GM18858 (cell line): ENCODE results near the gene GYPE.
"Not testable (repeated sequence)": the region's sequence is repeated elsewhere in the genome, so short reads cannot be mapped to it uniquely, and the experiment has no call there.

Source experiments
- ATAC-seq: cut with Tn5 transposase; IDR thresholded peaks from one replicate; pipeline ENCODE4 v1.9.1; 2021; ENCODE audit not compliant: unreplicated experiment

GYPE gene

DNA sequence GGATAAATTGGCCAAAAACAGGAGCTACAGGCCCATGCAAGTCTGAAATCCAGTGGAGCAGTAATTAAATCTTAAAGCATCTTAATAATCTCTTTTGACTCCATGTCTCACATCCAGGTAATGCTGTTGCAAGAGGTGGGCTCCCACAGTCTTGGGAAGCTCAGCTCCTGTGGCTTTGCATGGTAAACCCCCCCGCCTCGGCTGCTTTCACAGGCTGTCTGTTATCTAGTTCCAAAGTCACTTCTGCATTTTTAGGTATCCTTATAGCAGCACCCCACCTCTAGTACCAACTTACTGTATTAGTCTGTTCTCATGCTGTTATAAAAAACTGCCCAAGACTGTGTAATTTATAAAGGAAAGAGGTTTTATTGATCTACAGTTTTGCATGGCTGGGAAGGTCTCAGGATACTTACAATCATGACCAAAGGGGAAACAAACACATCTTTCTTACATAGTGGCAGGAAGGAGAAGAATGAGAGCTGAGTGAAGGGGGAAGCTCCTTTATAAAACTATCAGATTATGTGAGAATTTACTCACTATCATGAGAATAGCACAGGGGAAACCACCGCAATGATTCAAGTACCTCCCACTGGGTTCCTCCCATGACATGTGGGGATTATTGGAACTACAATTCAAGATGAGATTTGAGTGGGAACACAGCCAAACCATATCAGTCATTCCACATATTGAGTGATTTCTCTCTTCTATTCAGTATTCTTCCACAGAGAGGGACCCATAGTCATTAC, 34.7 kb downstream of the GYPE start:
- ATAC-seq: not testable (repeated sequence)

DNA sequence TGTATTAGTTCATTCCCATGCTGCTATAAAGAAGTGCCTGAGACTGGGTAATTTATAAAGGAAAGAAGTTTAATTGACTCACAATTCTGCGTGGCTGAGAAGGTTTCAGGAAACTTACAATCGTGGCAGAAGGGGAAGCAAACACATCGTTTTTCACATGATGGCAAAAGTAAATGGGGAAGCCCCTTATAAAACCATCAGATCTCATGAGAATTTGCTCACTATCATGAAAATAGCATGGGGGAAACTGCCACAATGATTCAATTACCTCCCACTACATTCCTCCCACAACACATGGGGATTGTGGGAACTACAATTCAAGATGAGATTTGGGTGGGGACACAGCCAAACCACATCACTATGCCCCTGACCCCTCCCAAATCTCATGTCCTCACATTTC, 35.4 kb downstream of the GYPE start:
- not testable (repeated sequence) for ATAC-seq

DNA sequence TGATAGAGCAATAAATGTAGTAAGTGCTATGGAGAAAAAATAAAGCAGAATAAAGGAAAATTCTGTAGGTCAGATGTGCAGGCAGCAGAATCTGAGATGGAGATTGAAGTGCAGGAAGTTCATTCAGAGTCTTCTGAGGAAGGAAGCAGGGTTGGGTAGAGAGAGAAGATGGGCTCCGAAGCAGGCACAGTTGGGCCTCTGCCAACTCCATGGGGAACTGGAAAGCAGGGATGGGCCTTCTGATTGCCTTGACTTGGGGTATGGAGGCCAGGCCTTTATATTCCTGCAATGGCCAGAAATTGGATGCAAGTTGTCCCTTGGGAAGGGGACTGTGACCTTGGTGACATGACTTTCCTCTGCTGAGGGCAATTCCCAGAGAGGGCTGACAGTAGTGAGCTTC, 42.6 kb downstream of the GYPE start:
- ATAC-seq: not testable (repeated sequence)

DNA sequence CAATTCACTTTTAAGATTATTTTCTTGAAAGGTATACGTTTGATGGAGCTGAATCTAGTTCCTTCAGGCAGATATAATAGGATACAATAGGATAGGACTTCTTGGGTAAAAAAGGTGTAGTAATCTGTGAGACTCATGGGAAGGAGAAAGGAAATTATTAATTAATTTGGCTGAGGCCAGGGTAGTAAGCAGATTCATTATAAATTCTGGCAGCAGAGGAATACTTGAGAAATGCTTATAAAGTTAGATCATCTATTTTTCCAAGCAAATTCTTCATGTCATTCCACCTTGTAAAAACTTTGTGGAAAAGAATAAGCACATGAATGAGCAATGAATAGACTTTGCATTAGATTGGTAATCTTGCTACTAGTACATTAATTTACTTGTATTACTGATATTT, 46.9 kb downstream of the GYPE start:
- no peak for ATAC-seq

DNA sequence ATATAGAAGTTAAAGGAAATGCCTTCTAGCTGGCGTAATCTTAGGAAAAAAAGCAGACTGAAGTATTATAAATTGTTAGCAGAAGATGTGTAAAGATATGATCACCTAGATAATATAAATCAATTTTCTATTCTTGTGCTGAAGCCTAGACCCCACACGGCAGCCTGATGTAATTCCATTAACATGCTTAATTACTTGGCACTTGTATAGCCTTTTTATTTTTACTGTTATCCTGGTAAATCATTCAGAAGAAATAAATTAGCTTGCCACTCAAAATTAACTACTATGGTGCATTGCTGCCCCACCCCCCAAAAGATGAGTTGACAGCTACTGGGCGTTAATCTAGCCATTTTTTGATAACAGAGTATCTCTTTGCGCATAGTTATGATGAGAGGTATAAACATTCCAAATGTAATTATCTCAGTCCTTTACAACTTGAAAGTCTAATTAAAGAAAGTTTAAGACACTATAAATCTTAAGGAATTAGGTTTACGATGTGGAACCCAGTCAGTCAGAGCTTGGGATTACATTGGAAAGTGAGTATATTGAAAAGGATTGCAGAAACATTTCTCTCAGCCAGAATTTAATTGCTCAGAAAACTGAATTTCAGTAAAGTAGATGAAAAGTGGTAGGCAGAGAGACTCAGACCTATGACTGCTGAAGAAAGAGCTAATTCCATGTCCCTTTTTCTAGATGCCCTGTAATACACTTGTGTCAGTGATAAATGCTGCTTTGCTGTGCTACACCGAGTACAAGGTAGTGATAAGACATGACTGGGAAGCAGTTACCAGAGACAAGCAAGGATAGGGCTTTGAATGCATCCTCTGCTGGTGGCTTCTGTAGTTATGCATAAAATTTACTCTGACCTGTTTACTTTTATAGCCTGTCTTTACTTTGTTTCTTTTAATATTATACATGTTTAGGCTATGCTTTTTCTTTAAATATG, 47.7 kb downstream of the GYPE start:
- ATAC-seq: not testable (repeated sequence)

DNA sequence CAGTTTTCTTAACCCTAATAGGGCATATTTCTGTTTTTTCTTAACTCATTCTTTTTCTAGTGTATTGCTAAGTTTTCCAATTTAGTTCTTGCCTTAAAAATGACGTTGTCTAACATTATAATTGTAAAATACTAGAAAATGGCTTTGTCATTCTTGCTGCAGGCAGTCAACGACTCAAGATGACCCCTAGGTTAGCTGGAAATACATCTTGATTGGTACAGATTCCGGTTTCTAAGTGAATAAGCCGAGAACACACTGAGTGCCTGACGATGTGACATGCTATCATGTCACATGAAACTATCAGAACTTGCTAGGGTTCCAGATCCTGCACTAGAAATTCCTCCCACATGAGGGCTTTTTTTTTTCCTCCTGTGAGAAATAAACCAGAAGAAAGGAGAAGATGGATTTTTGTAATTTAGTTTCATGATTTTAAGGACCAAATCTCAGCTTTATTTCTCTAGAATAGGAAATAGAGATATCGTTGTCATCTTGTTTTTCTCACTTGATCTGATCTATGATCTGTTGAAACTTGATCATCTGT, 49.3 kb downstream of the GYPE start:
- ATAC-seq: not testable (repeated sequence)

DNA sequence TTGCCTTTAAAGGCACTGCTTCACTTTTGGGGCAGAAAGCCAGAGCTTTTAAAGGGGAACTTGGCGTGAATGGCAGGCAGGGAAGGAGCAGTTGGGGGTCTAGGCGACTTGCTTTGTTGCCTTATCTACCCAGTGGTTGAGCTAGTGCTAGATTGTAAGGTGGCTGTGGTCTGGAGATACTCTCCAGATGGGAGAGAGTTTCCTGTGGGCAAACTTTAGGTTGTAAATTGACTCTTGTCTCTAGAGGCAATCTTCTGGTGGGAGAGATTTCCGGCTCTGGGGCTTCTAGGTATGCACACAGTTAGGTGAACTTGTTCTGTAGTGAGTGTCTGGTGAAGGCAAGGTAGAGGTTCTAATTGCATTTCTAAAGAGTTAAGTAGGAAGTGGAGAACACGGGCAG, 50.7 kb downstream of the GYPE start:
- not testable (repeated sequence) for ATAC-seq

DNA sequence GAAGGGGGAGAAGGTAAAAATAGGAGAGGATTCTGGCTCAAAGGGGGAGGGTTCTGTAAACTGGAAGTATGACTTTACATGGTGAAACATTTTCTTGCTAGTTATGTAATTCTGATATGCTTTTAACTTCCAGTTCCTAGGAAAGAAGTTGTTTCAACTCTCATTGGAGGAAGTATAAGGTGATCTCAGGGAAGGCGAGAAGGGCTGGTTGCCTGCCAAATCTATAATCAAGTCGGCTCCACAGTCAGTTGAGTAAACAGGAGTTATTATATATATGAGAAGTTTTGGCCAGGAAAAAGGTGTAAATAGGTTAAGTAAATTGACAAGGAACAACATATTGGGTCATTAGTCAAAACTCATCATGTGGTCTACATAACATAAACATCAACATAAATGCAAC, 56.1 kb downstream of the GYPE start:
- not testable (repeated sequence) for ATAC-seq

DNA sequence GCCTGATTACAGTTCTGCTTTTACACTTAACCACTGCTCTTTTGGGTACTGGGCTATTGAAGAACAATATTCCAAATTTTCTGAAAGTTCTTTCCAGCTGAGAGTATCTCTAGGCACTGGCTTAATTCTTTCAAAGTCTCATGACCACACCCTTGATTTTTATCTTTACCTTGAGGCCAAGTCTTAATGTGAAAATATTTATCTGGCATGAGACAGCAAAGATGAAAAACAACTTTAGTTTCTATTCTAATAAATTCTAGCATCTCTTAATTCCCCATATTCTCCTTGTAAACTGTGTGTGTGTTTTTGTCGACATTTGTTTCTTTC, 61.9 kb downstream of the GYPE start:
- ATAC-seq: not testable (repeated sequence)

DNA sequence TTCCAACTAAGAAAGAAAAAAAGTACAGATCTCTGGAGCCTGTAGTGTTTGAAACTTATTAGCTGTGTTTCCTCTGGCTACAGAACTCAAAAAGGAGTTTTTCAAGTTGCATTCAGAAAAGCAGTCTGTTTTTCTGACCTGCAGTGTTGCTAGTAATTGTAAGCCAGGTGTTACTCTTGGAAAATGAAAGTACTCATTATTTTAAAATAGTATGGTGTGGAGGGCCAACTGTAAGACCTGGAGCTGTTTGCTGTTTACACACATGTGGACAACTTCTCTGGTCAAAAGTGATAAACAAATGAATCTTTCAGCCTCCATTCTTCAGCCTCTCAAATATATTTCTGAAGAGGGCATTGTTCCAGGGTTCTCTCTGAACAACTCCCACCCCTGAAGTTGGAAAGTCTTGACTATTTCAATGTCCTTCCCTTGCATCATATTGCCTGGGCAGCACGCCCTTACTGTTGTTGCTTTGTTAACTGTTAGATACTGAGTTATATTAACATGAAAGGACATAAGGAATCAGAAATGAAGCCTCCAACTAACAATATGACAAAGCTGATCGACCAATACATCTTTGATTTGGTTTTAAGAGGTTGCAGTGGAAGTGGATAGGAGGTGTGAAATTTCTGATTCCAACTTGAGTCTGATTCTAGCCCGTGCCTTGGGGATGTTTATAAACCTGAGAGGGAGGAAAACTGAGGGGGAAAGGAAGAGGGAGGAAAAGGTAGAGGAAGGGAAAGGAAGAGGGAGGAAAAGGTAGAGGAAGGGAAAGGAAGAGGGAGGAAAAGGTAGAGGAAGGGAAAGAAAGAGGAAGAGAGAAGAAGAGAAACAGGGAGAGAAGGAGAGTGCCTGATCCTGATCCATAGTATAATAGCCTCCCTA, 62.5 kb downstream of the GYPE start:
- not testable (repeated sequence) for ATAC-seq

DNA sequence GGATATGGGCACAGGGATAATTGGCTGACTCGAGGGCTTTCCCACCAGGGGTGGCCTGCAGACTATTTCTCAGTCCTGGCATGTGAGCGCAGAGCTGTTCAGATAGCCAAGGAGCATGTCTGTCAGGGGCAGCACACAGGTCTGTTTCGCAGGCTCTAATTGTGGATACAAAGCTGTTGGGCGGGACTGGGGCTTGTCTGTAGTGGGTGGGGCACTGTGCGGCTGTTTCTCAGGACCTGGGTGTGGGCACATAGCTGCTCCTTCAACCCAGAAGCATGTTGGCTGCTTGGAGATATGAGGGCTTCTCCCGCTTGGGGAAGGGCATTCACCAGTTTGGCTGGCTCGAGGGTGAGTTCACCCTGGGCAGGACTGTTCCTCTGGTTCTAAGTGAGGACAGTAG, 65.9 kb downstream of the GYPE start:
- ATAC-seq: not testable (repeated sequence)

DNA sequence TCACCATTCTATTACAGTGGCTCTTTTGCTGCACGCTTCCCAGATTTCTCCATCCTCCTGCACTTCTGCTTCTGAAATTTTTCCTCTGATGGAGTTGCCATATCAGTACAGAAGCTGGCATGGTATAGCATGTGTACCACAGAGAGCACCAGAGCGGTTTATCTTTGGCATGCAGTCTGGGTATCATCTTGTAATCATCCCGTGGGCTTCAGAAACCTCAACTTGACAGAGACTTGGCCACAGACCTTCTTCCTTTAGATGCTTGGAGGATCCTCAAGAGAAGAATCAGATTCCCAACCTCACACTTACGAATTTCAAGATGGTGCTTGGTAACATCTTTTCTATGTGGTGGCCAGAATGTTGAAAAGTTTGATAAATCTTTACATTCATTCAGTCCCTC, 71.2 kb downstream of the GYPE start:
- not testable (repeated sequence) for ATAC-seq

DNA sequence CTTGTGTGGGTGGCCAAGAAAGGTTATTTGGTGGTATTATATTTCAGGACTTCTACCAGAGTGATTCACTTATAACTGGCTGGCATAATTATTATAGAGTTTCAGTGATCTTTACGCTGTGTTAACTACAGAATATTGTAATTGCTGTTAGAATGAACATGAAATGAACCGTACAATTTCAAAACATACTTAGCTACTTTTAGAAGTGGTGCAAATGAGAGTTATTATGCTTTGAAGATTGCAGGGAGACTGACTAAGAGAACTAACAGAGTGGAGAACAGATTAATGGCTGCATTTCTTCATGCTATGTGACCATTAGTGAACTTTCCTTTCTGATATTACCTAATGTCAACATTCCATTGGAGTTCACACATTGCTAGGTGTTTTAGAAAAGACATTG, 71.7 kb downstream of the GYPE start:
- not testable (repeated sequence) for ATAC-seq

DNA sequence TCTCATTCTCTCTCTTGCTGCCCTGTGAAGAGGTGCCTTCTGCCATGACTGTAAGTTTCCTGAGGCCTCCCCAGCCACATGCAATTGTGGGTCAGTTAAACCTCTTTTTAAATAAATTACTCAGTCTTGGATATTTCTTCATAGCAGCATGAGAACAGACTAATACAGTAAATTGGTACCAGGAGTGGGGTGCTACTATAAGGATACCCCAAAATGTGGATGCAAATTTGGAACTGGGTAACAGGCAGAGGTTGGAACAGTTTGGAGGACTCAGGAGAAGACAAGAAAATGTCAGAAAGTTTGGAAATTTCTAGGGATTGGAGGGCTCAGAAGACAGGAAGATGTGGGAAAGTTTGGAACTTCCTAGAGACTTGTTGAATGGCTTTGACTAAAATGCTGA, 74.8 kb downstream of the GYPE start:
- ATAC-seq: not testable (repeated sequence)

DNA sequence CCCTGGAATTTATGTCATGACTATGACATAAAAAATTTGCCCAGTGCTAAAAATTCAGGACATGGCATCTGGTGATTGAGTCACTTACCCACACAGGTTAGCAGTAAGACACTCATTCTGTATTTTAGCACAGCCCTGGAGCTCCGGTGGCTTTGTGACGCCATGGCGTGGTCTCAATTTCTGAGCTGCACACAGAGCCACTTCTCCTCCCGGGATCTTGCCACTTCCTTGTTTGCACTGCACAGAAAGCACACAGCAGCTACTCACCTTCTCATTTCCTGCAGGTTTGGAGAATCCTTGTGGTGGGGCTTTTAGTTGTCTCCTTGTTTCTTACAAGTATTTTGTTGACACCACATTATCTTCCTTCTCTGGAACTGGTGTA, 76.1 kb downstream of the GYPE start:
- not testable (repeated sequence) for ATAC-seq
